ENCODE data around the gene IPO13.

Gene IPO13

DNA sequence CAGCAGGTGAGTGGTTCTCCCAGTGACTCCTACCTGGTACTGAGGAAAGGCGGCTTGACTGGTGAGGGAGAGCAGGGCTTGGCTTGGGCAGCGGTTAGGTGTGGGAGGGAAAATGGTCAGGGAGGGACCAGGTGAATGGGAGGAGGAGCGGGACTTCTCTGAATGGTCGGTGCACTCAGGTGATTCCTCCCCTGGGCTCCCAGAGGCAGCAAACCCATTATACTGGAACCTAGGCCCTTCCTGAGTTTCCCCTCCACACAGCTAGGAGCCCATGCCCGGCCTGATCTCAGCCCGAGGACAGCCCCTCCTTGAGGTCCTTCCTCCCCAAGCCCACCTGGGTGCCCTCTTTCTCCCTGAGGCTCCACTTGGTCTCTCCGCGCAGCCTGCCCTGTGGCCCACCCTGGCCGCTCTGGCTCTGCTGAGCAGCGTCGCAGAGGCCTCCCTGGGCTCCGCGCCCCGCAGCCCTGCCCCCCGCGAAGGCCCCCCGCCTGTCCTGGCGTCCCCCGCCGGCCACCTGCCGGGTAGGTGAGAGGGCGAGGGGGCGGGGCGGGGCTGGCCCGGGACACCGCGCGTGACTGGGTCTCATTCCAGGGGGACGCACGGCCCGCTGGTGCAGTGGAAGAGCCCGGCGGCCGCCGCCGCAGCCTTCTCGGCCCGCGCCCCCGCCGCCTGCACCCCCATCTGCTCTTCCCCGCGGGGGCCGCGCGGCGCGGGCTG, 10.9 kb upstream of the IPO13 start:
- H3K4me2 ChIP-seq (ENCODE audit: low read depth, low read length, poor library complexity, severe bottlenecking), result no peak overlapping the region
- TF ChIP-seq, protein P1, sequence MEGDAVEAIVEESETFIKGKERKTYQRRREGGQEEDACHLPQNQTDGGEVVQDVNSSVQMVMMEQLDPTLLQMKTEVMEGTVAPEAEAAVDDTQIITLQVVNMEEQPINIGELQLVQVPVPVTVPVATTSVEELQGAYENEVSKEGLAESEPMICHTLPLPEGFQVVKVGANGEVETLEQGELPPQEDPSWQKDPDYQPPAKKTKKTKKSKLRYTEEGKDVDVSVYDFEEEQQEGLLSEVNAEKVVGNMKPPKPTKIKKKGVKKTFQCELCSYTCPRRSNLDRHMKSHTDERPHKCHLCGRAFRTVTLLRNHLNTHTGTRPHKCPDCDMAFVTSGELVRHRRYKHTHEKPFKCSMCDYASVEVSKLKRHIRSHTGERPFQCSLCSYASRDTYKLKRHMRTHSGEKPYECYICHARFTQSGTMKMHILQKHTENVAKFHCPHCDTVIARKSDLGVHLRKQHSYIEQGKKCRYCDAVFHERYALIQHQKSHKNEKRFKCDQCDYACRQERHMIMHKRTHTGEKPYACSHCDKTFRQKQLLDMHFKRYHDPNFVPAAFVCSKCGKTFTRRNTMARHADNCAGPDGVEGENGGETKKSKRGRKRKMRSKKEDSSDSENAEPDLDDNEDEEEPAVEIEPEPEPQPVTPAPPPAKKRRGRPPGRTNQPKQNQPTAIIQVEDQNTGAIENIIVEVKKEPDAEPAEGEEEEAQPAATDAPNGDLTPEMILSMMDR (IDR thresholded peaks at IDR 0.05; ENCODE audit: insufficient read depth, low read length, poor library complexity, severe bottlenecking), result no peak
- TF ChIP-seq EZH2phosphoT487 (conservative IDR thresholded peaks at IDR 0.05; ENCODE audit: low read length), result no peak

DNA sequence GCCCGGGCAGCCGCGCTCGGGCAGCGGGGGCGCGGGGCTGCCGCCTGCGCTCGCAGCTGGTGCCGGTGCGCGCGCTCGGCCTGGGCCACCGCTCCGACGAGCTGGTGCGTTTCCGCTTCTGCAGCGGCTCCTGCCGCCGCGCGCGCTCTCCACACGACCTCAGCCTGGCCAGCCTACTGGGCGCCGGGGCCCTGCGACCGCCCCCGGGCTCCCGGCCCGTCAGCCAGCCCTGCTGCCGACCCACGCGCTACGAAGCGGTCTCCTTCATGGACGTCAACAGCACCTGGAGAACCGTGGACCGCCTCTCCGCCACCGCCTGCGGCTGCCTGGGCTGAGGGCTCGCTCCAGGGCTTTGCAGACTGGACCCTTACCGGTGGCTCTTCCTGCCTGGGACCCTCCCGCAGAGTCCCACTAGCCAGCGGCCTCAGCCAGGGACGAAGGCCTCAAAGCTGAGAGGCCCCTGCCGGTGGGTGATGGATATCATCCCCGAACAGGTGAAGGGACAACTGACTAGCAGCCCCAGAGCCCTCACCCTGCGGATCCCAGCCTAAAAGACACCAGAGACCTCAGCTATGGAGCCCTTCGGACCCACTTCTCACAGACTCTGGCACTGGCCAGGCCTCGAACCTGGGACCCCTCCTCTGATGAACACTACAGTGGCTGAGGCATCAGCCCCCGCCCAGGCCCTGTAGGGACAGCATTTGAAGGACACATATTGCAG, 10.2 kb upstream of the IPO13 start:
- no peak overlapping the region for H3K27ac ChIP-seq (ENCODE audit: low read depth, low read length)
- no peak overlapping the region for H2AFZ ChIP-seq (ENCODE audit: low read depth, low read length, severe bottlenecking)
- H3K27me3 ChIP-seq (ENCODE audit: low read length), result no peaks in the 10 kb centered on the region

More for the DNA sequence above, 10.9 kb upstream of the IPO13 start:
- H3F3A ChIP-seq (ENCODE audit: insufficient read depth), result no peaks in the 10 kb centered on the region
- no peak overlapping the region for H3K9ac ChIP-seq (ENCODE audit: low read length)
- no peaks in the 10 kb centered on the region for H4K20me1 ChIP-seq (ENCODE audit: low read depth, low read length)
- H2AFZ ChIP-seq (ENCODE audit: low read depth, low read length, severe bottlenecking), result no peak overlapping the region
- no peak overlapping the region for H3K27ac ChIP-seq (ENCODE audit: low read depth, low read length)
- H3K79me2 ChIP-seq (ENCODE audit: insufficient read depth, low read length), result no peaks in the 10 kb centered on the region
- no peaks in the 10 kb centered on the region for H3K27me3 ChIP-seq (ENCODE audit: low read length)
- no peaks in the 10 kb centered on the region for H3K9me3 ChIP-seq (ENCODE audit: insufficient read depth, low read length)
- H3K4me3 ChIP-seq (ENCODE audit: insufficient read depth, low read length, poor library complexity, severe bottlenecking), result no peak overlapping the region
- no peaks in the 10 kb centered on the region for H3K9me2 ChIP-seq (replicated peaks; ENCODE audit: insufficient read depth, low read length)
- no peaks in the 10 kb centered on the region for H3K36me3 ChIP-seq (ENCODE audit: low read length)

DNA sequence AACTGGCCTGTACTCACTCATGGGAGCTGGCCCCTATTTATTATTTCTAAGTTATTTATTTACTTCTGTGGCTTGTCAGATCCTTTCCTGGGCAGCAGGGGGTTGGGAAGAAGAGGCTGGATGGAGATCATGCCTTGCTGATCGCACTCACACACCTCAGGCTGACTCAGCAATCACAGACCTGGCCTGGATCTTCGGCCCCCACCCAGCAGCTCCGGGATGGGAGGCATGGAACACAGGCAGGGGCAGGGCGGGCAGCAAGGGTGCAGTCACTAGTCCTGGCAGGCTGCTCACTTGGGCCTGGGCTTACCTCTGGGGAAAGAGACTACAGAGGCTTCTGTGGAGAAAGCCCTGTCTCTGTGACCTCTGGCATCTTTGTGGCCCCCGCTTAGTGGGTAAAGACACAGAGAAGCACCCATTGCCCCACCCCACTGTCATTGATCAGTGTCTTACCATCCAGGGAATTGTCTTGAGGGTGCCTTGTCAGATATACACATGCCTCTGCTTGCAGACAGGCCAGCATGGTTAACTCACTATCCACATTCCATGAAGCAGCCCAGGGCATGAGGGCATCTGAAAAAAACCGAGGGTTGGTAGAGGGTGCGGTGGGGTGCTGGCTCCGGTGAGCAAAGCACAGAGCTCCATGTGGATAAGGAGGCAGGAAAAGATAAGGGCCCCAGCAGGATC, 9.4 kb upstream of the IPO13 start:
- TF ChIP-seq EZH2phosphoT487 (conservative IDR thresholded peaks at IDR 0.05; ENCODE audit: low read length), result no peak
- TF ChIP-seq, protein P1 (IDR thresholded peaks at IDR 0.05; ENCODE audit: insufficient read depth, low read length, poor library complexity, severe bottlenecking), result no peak
- H4K20me1 ChIP-seq (ENCODE audit: low read depth, low read length), result no peaks in the 10 kb centered on the region
- H3K9me2 ChIP-seq (replicated peaks; ENCODE audit: insufficient read depth, low read length), result no peaks in the 10 kb centered on the region
- no peaks in the 10 kb centered on the region for H3F3A ChIP-seq (ENCODE audit: insufficient read depth)
- H3K27me3 ChIP-seq (ENCODE audit: low read length), result no peaks in the 10 kb centered on the region
- H3K4me3 ChIP-seq (ENCODE audit: insufficient read depth, low read length, poor library complexity, severe bottlenecking), result no peak overlapping the region
- no peaks in the 10 kb centered on the region for H3K79me2 ChIP-seq (ENCODE audit: insufficient read depth, low read length)
- no peak overlapping the region for H2AFZ ChIP-seq (ENCODE audit: low read depth, low read length, severe bottlenecking)
- H3K27ac ChIP-seq (ENCODE audit: low read depth, low read length), result no peak overlapping the region
- no peaks in the 10 kb centered on the region for H3K9me3 ChIP-seq (ENCODE audit: insufficient read depth, low read length)
- H3K4me2 ChIP-seq (ENCODE audit: low read depth, low read length, poor library complexity, severe bottlenecking), result no peak overlapping the region
- H3K36me3 ChIP-seq (ENCODE audit: low read length), result no peaks in the 10 kb centered on the region
- H3K9ac ChIP-seq (ENCODE audit: low read length), result no peak overlapping the region

More for the DNA sequence above, 10.2 kb upstream of the IPO13 start:
- Histone ChIP-seq H3F3A (ENCODE audit: insufficient read depth) (no peaks in the 10 kb centered on the region), H4K20me1 (ENCODE audit: low read depth, low read length) (no peaks in the 10 kb centered on the region), H3K9ac (ENCODE audit: low read length) (no peak overlapping the region), H3K4me3 (ENCODE audit: insufficient read depth, low read length, poor library complexity, severe bottlenecking) (no peak overlapping the region), H3K79me2 (ENCODE audit: insufficient read depth, low read length) (no peaks in the 10 kb centered on the region), H3K9me2 (replicated peaks; ENCODE audit: insufficient read depth, low read length) (no peaks in the 10 kb centered on the region), H3K36me3 (ENCODE audit: low read length) (no peaks in the 10 kb centered on the region), H3K4me2 (ENCODE audit: low read depth, low read length, poor library complexity, severe bottlenecking) (no peak overlapping the region), H3K9me3 (ENCODE audit: insufficient read depth, low read length) (no peaks in the 10 kb centered on the region)
- TF ChIP-seq, protein P1 (IDR thresholded peaks at IDR 0.05; ENCODE audit: insufficient read depth, low read length, poor library complexity, severe bottlenecking), result no peak
- TF ChIP-seq EZH2phosphoT487 (conservative IDR thresholded peaks at IDR 0.05; ENCODE audit: low read length), result no peak

Measured in SU-DHL-6 (cell line).